OCI-M2 (cell line): Measurements from ENCODE around the gene USP3.
"Not testable (repeated sequence)": the region's sequence is repeated elsewhere in the genome, so short reads cannot be mapped to it uniquely, and the experiment has no call there.

Source experiments
- DNase-seq: peaks from one replicate; lab custom pipeline; 2025; ENCODE audit not compliant: unreplicated experiment; lab: John Stamatoyannopoulos, UW

Gene USP3

DNA sequence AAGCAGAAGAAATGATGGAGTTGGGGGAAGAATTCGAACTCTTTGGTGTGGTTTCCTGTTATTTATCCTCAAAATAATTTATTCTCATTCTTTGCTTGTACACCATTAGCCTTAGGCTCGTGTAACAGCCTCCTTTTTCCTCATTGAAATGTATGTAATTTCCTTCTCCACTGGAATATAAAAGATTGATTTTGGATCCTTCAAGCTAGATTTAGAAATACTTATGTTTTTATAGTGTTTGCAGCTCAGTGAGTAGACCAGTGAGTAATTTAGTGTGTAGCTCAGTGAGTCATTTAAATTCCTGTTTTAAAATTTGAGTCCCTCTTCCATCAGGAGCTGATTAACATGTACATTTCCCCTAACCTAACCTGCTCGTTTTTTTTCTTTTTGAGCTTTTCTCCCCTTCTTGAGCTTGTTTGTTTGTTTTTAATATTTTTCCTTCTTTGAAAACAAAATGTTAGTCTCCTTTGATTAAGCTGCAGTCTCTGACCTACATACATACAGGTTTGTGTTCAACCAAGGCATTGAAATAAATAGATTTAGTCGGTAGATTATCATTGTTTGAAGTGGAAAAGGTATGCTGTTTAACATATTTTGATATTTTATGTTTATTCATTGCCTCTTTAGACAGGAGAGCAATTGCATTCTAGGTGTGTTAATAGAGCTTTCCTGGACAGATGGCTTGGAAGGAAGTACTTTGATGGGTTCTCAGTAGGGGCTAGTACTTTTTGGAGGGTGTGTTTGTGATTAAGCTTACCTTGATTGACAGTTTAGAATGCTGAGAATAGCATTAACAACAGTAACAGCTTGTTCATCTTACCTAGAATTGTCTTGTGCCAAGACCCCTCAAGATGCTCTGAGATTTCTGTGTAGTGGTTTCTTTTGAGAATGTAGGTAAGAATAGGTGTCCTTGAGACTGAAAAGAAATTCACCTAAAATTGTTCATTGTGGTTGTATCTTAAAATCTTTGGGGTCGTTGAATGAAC is 5.9 kb downstream of the USP3 start:
- DNase-seq = no peak

DNA sequence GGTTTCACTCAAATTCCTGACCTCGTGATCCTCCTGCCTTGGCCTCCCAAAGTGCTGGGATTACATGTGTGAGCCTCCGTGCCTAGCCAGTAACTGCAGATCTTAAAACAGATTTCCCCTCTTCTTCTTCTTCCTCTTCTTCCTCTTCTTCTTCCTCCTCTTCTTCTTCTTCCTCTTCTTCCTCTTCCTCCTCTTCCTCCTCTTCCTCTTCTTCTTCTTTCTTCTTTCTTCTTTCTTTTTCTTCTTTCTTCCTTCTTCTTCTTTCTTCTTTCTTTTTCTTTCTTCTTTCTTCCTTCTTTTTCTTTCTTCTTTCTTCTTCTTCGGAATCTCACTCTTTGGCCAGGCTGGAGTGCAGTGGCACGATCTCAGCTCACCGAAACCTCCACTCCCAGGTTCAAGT is 7.8 kb downstream of the USP3 start:
- DNase-seq = no peak

DNA sequence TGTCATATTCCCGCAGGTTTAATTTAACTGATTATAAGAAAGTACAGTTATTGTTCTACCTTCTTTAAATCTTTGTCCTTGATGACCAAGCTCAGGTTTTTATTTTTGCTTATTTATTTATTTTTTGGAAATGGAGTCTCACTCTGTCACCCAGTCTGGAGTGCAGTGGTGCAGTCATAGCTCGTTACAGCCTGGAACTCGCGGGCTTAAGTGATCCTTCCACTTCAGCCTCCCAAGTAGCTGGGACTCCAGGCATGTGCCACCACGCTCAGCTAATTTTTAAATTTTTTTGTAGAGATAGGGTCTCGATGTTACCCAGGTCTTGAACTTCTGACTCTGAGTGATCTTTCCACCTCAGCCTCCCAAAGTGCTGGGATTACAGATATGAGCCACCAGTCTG is 8.9 kb downstream of the USP3 start:
- no peak for DNase-seq

DNA sequence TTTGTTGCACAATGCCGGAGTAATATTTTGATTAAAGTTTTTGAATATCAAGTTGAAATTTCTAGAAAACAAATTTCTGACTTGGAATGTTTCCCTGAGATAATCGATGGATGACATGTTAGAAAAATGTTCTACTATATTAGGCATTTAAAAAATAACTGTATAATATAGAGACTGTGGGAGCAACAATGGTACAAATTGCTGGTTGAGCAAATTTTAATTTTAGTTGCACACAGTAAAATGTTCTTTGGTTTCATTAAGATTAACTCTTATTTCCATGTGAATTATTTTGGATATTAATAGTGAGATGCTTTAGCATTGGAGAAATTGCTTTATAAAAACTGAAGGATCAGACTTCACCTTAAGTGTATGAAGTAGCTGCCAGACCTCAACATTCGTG is 9.3 kb downstream of the USP3 start:
- DNase-seq = no peak

DNA sequence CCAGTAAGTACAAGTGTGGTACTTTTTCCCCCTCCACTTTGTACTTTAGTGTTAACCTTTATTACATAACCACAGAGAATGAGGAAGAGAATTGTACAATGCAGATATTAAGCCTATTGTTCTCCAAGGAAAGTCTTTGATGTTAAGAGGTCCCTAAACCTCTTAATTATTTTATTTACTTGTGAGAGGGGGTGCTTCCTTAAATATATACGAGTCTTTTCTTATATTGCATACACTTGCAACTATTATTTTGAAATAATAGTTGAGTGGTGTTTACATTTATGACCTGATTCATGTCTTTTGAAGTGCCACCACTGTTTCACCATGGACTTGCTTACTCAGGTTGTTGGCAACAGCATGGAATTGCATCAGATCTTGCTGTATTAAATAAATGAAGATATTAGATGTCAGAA is 10.1 kb downstream of the USP3 start:
- DNase-seq = no peak

DNA sequence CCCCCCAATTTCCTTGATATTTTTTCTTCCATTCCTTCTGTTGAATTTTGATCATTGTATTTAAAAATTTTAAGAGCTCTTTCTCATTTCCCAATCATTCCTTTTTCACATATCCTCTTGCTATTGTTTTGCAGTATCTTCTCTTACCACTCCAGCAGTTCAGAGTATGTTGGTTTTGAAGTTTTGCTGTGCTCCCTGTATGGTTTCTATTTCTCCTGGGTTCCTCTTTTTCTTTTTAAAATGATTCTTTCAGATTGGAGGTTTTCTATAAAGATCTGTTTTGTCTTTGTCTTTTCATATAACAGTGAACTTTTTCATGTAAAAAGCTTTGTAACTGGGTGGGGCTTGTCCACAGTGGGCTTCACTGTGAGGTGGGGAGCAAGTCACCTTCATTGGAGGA is 12.8 kb downstream of the USP3 start:
- DNase-seq = no peak

DNA sequence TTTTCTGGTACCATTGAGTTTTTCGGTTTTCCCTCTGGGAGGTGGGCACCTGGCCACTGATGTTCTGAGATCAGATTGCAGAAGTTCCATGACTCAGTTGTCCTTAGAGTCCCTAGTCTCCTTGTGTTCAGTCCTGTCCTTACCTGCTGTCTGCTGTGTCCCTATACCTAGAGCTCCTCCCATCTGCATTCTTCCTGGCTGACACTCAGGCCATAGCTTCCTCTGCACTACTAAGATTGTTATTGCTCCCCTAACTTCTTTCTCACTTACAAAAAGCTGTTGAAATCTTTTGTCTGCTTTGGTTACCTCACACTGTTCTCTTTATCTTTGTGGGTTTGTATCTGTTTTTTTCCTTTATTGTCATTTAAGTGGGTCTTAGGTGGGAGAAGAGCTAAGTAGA is 13.2 kb downstream of the USP3 start:
- no peak for DNase-seq

DNA sequence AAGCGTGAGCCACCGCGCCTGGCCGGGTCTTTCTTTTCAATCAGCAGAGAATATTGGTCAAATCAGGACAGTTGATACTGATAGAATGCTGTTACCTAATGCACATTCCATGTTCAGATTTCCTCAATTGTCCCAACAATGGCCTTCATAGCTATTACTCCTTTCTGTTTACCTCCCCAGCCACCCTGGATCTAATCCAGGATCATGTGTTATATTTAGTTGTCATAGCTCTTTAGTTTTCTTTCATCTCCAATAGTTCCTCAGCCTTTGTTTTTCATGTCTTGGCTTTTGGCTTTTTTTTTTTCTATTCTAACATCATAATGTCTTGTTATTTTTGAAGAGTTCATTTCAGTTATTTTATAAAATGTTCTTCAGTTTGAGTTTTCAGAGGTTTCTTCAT is 14.6 kb downstream of the USP3 start:
- DNase-seq = no peak

DNA sequence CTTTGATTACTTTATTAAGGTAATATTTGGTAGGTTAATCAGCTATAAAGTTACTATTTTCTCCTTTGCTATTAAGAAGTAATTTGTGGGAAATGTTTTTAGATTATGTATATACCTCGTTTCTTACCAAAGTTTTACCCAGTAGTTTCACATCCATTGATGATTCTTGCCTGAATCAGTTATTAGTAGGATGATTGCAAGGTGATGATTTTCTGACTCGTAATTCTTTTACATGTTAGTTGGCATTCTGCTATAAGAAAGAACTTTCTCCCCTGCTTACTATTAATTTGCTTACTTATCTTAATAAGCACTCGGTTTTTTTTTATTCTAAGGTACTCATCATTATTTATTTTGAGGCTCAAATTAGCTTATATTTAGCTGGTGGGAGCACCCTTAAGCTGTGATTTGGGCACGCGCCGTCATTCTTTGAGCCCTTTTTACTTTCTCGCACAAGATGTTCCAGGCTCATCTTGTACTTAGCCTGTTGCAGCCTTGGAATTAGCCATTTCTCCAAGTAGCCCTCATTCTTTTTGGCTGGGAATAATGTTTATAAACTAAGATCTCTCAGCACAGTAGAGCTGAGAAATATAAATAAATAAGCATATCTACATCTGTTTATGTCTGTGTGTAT is 15.3 kb downstream of the USP3 start:
- DNase-seq = no peak

DNA sequence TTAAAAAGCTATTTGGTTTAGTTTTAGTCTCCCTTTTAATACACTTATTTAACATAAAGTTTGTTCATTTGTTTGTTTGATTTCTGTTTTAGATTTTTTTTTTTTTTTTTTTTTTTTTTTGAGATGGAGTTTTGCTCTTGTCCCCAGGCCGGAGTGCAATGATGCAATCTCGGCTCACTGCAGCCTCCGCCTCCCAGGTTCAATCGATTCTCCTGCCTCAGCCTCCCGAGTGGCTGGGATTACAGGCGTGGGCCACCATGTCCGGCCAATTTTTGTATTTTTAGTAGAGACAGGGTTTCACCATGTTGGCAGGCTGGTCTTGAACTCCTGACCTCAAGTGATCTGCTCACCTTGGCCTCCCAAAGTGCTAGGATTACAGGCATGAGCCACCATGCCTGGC is 16.1 kb downstream of the USP3 start:
- not testable (repeated sequence) for DNase-seq

DNA sequence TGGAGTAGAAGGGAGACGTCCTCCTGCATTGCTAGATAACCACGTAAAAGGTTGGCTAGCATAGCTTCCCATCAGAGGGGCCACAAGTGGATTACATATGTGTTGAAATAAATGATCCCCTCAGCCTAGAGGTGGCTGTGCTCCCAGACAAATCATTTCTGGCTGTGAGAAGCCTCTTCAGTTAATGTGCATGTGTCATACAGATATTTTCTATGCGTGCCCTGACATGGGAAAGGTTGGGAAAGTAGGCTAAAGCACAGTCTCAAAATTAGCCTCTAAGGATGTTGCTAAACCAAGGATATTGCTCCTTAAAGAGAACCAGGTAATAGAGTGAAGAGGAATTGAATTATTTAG is 17.8 kb downstream of the USP3 start:
- DNase-seq = no peak

DNA sequence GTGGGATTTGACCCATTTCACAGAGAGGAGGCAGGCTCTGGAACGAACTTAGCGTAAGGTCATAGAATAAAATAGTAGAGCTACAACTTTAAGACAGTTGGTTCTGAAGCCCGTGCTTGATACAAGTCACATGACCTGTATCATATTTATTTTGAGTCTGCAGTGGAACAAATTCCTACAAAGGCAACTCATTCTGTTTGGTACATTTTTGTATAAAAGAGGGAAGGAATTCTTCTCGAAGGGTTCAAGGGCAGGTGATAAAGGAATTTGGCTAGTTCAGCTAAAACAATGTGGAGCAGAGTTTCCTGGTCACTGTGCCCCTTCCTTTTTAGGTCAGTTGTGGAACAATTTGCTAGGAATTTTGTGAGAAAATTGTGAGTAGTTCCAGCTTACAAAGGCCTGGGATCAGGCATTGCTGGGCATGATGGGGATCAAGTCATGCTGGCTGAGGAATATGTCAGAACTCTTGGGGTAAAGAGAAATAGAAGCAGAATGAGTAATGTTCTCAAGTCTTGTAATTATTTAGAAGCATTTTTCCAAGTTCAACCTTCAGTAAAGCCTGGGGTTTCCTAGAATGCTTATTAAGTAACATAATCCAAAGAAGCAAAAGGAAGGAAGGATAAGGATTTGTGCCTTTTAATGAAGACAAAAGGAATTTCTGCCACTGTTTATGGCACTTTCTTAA is 19.1 kb downstream of the USP3 start:
- DNase-seq = no peak

DNA sequence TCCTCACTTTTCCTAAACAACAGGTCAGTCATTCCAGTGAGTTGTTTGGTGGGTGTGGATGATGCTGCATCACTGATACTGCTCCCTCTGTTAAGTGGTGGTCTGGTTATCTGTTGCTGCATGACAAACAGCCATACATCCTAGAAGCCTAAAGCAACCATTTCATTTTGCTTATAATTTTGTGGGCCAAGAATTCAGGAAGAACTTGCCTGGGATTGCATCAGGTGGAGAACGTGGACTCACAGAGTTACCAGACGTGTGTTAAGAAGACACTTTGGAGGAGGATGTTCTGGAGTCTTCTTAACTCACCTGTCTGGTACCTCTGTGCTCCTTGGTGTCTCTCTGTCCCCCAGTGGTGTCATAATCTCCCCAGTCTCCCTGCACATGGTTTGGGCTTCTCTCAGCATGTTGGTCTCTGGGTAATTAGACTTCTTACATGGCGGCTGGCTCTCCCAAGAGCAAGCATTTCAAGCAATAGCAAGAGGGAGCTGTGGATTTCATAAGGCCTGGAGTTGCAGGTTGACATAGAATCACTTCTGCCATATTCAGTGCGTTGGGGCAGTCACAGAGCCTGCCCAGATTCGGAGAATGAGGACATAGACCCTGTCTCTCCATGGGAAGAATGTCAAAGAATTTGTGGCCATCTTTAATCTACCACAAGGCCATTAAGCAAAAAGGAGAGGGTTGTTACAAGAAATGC is 20.1 kb downstream of the USP3 start:
- DNase-seq = no peak

DNA sequence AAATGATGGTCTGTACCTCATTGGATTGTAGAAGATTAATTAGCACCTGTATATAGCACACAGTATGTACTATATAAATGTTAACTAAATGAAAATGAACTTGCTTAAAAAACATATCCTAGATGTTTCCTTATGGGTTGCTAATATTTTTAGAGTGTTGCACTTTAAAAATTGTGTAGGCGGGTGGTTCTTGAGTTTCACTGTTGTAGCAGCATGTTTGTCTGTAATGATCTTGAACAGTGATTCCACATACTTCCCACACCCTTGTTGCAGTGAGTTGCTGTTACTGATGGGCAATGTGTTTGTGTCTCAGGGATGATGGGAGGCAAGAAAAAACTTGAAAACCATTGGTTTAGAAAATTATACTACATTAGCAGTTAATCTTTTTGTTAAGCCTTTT is 22.0 kb downstream of the USP3 start:
- DNase-seq = no peak

DNA sequence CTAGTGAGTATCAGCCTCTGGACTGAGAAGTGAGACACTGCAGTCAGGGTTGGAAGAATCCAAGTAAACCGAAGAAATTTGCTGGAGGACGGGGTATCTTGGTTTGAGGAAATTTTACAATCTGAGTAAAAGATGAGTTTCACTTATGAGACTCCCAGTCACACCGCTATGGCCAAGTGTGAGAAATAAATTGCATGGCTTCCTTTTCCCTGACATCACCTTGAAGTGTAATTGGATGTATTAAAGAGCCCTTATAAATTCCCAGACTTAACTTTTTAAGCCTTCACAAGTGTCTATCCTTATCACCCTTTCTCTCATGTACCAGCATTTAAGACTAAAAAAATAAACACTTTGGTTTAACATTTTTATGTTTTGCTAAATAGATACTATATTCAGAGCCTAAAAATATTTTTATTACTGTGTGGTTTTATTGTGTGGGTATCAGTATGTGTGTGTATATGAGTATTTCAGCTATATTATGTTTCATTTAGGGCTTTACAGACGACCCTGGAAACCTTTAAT is 23.8 kb downstream of the USP3 start:
- no peak for DNase-seq

DNA sequence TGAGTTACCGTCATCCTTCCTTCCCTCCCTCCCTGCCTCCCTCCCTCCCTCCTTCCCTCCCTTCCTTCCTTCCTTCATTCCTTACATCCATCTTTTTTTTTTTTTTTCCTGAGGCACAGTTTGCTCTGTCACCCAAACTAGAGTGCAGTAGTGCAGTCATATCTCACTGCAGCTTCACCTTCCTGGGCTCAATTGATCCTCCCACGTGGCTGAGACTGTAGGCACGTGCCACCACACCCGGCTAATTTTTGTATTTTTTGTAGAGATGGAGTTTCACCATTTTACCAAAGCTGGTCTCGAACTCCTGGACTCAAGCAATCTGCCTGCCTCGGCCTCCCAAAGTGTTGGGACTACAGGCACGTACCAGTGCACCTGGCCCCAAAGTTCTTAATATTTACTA is 25.8 kb downstream of the USP3 start:
- no peak for DNase-seq

DNA sequence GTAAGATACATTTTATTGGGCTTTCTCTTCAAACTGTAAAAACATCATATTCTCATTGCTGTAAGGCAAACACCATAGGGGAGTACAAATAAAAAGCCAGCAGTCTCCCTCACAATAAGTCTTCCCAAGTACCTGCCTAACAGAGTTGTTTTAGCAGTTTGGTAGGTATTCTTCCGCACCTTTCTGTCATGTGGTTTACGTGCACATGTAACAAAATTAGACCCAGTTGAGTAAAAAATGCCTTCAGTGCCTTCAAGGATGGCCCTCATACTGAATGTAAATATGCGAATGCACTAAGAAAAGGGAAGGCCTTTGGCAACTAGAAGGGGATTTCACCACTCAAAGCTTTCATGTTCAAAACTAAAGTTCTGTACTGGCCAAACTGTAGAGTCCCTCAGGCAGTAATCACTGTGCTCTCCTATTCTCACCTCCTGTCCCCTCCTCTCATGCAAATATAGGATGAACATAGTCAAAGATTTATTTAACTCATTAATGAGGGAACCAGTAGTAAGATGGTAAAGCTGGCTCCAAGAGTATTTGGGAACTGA is 26.4 kb downstream of the USP3 start:
- no peak for DNase-seq

DNA sequence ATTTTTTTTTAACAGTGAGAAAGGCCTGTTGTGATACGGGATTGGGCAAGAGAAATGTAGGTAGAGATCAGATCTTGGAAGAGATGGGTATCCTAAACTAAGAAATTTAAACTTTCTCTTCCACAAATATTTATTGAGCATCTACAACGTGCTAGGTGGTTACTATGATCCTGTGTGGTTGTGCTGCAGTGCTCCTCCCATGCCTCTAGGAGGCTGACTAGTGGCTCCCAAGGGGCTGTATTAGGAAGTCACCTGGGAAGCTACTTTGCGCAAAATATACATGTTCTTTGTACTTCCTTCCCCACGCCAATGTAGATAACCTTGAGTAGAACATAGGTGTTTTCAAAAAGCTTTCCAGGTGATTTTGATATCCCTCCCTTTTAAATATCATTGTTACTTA is 27.2 kb downstream of the USP3 start:
- no peak for DNase-seq

DNA sequence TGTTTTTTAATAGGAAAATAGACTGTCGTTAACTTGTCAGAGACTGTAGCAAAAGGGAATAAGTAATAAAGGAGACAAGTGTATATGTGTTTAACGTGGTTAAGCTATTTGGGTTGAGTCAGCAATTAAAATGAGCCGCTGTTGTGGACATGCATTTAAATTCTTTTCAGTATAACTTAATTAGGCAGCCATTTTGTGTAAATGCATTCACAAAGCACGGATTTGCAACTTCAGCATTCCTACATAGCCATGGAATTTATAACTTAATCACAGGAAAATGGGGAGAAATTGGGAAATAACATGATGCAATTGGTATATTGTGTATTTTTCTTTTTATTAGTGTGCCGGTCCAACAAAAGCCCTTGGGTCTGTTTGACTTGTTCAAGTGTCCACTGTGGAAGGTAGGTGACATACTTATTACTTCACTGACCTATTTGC is 27.9 kb downstream of the USP3 start:
- DNase-seq = no peak

DNA sequence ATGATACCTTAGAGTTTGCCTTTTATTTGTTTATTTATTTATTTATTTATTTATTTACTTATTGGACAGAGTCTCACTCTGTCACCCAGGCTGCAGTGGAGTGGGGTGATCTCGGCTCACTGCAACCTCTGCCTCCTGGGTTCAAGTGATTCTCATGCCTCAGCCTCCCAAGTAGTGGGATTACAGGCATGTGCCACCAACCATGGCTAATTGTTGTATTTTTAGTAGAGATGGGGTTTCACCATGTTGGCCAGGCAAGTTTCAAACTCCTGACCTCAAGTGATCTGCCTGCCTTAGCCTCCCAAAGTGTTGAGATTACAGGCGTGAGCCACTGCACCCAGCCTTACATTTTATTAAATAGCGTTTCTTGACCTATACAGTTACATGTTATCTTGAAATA is 30.5 kb downstream of the USP3 start:
- DNase-seq = not testable (repeated sequence)

DNA sequence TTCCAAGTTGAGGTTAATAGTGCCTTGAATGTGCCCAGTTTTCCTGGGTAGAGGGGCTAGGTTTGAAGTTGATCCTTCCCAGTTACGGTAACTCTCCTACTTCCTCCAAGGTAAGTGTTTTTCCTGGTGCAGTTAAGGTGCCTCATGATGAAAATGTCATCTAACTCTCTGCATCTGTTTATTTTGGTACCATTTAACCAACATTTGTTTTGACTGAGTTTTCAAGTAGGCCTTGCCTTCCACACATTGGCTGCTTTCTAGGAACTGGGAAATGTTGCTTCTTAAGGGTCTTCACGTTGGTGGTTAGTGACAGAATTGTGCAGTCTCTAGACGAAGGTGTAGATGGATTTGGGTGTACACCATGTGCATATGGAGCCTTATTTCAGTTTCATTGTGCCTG is 31.3 kb downstream of the USP3 start:
- no peak for DNase-seq
